ENCODE results near the gene AOAH.
A peak's percentile ranks its signal among the peaks of the same experiment; 100 is the strongest.
"Not testable (repeated sequence)": the region's sequence is repeated elsewhere in the genome, so short reads cannot be mapped to it uniquely, and the experiment has no call there.

AOAH gene

DNA sequence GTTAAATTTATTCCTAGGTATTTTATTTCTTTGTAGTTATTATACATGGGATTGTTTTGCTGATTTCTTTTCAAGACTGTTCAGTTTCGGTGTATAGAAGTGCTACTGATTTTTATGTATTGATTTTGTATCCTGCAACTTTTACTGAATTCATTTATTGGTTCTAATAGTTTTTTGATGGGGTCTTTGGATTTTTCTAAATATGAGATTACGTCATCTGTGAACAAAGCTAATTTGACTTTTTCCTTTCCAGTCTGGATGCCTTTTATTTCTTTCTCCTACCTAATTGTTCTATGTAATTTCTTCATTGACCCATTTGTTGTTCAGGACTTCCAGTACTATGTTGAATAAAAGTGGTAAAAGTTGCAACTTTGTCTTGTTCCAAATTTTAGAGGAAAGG is 5.8 kb upstream of the AOAH start:
- no peaks in the 10 kb centered on the region for H3K27me3 Mint-ChIP-seq
- peaks cover 28% of the 10 kb centered on the region for H3K9me3 Mint-ChIP-seq
- H3K36me3 Mint-ChIP-seq = peaks cover 19% of the 10 kb centered on the region
- no peak overlapping the region for H3K27ac Mint-ChIP-seq
- no peak overlapping the region for H3K4me3 Mint-ChIP-seq
- DNase-seq = no peak
- CTCF ChIA-PET = no interaction called here
- H3K4me1 Mint-ChIP-seq = peaks cover 35% of the 10 kb centered on the region

DNA sequence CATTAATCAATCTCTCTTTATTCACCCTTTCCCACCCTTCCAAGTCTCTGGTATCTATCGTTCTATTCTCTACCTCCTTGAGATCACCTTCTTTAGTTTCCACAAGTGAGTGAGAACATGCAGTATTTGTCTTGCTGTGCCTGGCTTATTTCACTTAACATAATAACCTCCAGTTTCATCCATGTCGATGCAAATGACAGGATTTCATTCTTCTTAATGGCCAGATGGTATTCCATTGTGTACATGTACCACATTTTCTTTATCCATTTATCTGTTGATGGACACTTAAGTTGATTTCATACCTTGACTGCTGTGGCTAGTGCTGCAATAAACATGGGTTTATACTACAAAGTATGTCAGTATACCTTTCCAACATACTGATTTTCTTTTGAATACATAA is 3.8 kb upstream of the AOAH start:
- CTCF ChIA-PET = no interaction called here
- H3K36me3 Mint-ChIP-seq = peaks cover 23% of the 10 kb centered on the region
- peaks cover 48% of the 10 kb centered on the region for H3K4me1 Mint-ChIP-seq

DNA sequence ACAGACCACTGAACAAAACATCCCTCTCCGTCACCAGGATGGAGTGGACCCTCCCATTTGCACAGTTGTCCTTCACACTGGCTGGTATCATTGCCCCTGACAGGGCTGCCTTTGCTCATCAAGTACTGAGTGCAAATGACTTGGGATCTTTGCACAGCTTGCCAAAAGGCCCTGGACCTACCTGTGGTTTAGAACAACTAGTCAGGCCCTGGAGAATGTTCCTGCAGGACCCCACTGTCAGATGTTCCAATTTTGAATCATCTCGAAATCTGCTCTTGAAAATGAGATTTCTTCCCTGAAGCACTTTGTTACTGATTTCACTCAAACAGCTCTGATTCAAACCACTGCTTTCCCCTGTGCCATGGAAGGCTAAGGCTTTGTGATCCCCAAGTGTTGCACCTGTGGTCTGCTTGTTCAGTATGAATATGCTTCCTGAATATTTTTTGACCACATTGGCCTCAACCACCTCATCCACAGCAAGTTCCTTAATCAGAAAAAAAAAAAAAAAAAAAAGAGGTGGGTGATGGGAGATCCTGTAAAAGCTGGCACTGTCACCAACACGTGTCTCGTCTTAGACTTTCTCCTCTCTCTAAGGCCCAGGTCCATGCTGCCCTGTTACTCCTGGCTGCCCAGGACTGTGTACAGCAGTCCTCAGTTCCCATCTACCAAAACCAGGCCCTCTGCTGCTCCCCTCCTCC is 2.7 kb upstream of the AOAH start:
- CTCF ChIA-PET = no interaction called here
- peaks cover 24% of the 10 kb centered on the region for H3K36me3 Mint-ChIP-seq
- H3K4me1 Mint-ChIP-seq = peaks cover 57% of the 10 kb centered on the region

More for the DNA sequence above, 3.8 kb upstream of the AOAH start:
- Mint-ChIP-seq H3K4me3 (no peak overlapping the region), H3K27me3 (no peaks in the 10 kb centered on the region), H3K9me3 (peaks cover 22% of the 10 kb centered on the region), H3K27ac (no peak overlapping the region)
- DNase-seq = no peak

DNA sequence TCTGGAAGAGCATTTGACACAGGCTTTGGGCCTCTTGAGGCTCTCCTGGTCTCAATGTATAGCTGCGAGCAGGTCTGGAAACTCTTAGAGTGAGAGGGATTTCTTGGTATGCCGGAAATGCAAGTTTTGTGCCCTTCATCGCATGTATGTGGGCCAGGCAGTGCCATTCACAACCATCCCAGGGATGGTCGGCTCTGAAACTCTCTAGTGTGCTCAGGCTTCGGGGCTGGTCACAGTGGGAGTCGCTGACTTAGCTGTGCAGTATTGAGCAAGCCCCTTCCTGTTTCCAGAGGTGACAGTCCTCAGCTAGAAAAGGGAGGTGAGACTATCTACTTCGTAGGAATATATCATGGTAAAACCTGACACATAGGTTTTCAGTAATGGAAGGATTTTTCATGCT is 2.0 kb upstream of the AOAH start:
- CTCF ChIA-PET = no interaction called here
- Mint-ChIP-seq H3K9me3 (peaks cover 12% of the 10 kb centered on the region), H3K27me3 (peaks cover 8% of the 10 kb centered on the region), H3K4me3 (no peak overlapping the region), H3K36me3 (peaks cover 26% of the 10 kb centered on the region), H3K4me1 (peaks cover 63% of the 10 kb centered on the region), H3K27ac (peak overlapping the region; percentile 29)
- DNase-seq = no peak

More for the DNA sequence above, 2.7 kb upstream of the AOAH start:
- DNase-seq = no peak
- Mint-ChIP-seq H3K4me3 (no peak overlapping the region), H3K27ac (no peak overlapping the region), H3K9me3 (peaks cover 17% of the 10 kb centered on the region), H3K27me3 (peaks cover 6% of the 10 kb centered on the region)

DNA sequence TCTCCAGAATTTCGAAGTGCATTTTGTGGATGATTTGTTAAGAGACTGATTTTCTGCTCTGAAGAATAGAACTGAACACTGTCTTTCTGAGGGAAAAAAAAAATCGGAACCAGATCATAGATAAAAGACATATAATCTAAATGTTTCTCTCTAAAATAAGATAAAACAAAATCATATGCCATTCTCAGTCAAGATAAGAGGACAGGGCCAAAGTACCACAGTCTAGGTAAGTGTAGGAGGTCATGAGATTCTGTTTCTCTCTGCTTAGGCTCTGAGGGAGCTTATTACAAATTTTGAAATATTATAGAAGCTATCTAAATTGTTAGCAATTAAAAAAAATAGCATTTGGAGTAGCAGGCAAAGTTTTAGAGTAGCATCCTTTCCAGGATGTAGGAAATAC is 702 bp upstream of the AOAH start:
- peak overlapping the region; percentile 90 for H3K27ac Mint-ChIP-seq
- no peak for DNase-seq
- H3K4me3 Mint-ChIP-seq = peak overlapping the region; percentile 76
- CTCF ChIA-PET = interaction anchor here (1.0 to 1.5 kb wide), 3 partner anchors 47 to 457 kb away, joined by 3 to 4 read pairs (median 3); no protein-coding TSS in a partner anchor
- H3K9me3 Mint-ChIP-seq = peaks cover 6% of the 10 kb centered on the region
- H3K36me3 Mint-ChIP-seq = peaks cover 18% of the 10 kb centered on the region
- H3K4me1 Mint-ChIP-seq = peaks cover 73% of the 10 kb centered on the region
- peaks cover 14% of the 10 kb centered on the region for H3K27me3 Mint-ChIP-seq

DNA sequence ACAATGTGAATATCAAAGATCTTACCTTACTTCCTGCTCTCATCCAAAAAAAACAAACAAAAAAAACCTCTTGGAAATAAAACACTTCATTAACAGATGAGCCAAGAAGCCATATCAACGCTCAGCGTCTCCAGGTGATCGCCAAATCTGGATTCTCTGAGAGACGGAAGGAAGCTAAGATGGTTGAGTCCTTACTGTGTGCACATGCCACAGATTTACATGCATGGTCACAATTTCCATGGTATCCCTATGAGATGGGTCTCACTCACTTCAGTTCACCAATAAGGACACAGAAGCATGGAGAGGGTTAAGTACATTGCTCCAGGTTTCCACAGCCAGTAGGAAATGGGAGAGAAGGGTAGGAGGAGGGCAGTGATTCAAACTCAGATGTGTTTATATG is 1.0 kb downstream of the AOAH start:
- Mint-ChIP-seq H3K27me3 (peaks cover 14% of the 10 kb centered on the region), H3K4me1 (peaks cover 73% of the 10 kb centered on the region), H3K36me3 (peaks cover 13% of the 10 kb centered on the region), H3K9me3 (no peaks in the 10 kb centered on the region), H3K27ac (peak overlapping the region; percentile 90), H3K4me3 (peak overlapping the region; percentile 76)
- CTCF ChIA-PET = no interaction called here
- DNase-seq = no peak

DNA sequence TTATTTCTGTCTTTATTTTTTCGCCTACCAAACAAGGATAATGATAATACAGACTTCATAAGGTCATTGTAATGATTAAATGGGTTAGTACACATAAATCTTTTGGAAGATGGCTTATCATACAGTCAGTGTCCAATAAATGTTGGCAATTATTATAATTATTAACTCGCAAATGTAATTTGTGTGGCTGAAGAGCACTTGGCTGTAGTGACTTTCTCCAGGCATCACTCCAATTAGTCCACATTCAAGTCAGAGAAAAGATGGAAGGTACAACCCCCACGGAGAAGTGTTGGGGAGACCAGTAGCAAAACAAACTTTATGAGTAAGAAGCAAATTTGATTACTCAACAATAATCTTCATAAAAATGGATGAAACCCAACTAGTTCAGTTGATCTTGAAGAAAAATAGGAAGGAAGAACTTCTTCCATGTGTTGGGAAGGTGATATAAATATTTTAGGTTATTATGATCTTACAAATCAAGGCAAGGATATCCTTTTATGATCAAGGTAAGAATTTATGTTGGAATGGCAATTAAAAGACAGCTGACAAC is 5.1 kb downstream of the AOAH start:
- H3K4me3 Mint-ChIP-seq = no peak overlapping the region
- H3K9me3 Mint-ChIP-seq = peaks cover 4% of the 10 kb centered on the region
- peaks cover 16% of the 10 kb centered on the region for H3K36me3 Mint-ChIP-seq
- CTCF ChIA-PET = no interaction called here
- peaks cover 14% of the 10 kb centered on the region for H3K27me3 Mint-ChIP-seq
- H3K27ac Mint-ChIP-seq = no peak overlapping the region
- DNase-seq = no peak
- H3K4me1 Mint-ChIP-seq = peaks cover 36% of the 10 kb centered on the region

DNA sequence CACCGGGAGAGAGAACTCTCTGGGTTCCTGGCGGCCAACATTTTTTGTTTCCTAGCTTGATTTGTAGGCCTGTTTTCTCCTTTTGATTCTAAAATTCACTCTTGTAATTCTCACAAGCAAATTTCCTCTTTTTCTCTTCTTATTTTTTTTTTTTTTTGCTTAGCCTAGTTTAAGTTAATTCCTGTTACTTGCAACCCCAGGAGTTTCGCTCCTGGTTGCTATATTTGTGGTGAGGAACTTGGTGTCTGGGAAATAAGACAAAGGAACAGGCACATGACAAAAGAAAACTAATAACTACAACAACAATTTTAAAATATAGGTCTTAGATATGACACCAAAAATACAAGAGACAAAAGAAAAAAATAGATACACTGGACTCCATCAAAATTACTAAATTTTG is 6.7 kb downstream of the AOAH start:
- H3K4me1 Mint-ChIP-seq = peaks cover 23% of the 10 kb centered on the region
- no peak for DNase-seq
- peaks cover 13% of the 10 kb centered on the region for H3K27me3 Mint-ChIP-seq
- H3K9me3 Mint-ChIP-seq = peaks cover 4% of the 10 kb centered on the region
- no peak overlapping the region for H3K4me3 Mint-ChIP-seq
- no peak overlapping the region for H3K27ac Mint-ChIP-seq
- H3K36me3 Mint-ChIP-seq = peaks cover 12% of the 10 kb centered on the region
- CTCF ChIA-PET = no interaction called here

DNA sequence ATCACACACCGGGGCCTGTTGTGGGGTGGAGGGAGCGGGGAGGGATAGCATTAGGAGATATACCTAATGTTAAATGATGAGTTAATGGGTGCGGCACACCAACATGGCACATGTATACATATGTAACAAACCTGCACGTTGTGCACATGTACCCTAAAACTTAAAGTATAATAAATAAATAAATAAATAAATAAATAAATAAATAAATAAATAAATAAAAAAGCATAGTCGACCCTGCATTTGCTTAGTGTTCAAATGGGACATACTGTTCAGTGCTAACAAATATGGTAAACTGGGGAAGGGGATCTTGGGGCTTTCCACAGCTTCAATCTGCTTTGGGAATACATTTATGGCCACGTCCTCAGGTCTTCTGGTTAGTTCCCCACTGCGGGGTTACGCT is 7.5 kb downstream of the AOAH start:
- H3K9me3 Mint-ChIP-seq, H3K27me3 Mint-ChIP-seq: not testable (repeated sequence)

DNA sequence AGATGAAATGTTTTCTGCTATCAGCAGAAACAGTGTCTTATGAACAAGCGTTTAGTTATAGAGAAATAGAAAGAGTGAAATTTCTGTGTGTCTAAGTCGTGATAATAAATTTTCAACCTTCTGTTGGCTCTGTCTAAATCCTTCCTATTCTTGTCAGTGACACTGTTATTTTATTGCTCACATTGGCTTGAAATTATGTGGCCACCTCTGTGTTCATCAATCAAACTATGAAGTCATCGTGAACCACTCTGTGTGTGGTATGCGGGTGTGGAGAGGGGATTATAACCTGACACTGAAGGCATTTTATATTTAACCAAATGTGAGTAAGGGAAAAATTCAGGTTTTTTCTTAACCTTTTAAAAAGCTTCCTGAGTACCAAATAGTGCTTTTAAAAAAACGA is 12.3 kb downstream of the AOAH start:
- Mint-ChIP-seq H3K9me3 (peaks cover 10% of the 10 kb centered on the region), H3K27me3 (peaks cover 6% of the 10 kb centered on the region), H3K4me3 (no peak overlapping the region), H3K36me3 (peaks cover 11% of the 10 kb centered on the region), H3K4me1 (peaks cover 7% of the 10 kb centered on the region), H3K27ac (no peak overlapping the region)
- DNase-seq = no peak
- CTCF ChIA-PET = no interaction called here

More for the DNA sequence above, 7.5 kb downstream of the AOAH start:
- H3K36me3 Mint-ChIP-seq, H3K4me3 Mint-ChIP-seq, CTCF ChIA-PET, DNase-seq, H3K27ac Mint-ChIP-seq: not testable (repeated sequence)
- H3K4me1 Mint-ChIP-seq = peaks cover 15% of the 10 kb centered on the region

DNA sequence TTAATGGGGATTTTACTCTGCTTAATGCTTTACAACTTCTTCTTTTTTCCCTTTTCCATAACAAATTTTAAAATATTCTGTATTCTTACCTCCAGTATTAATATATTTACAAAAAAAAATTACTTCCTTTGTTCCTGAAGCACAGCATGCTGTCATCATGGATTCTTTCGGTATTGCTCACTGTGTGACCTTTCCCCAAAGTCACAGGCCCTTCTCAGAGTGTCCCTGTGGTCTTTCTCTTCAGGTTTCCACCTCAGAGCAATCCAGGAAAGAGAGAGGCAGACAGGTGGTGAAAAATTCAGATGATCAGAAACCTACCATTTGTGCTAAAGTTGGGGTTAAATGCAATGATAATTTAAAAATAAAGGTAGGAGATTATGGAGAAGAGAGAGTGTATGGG is 13.0 kb downstream of the AOAH start:
- CTCF ChIA-PET = no interaction called here
- peaks cover 9% of the 10 kb centered on the region for H3K4me1 Mint-ChIP-seq
- peaks cover 6% of the 10 kb centered on the region for H3K27me3 Mint-ChIP-seq
- no peak overlapping the region for H3K27ac Mint-ChIP-seq
- H3K9me3 Mint-ChIP-seq = peaks cover 9% of the 10 kb centered on the region
- peaks cover 9% of the 10 kb centered on the region for H3K36me3 Mint-ChIP-seq
- H3K4me3 Mint-ChIP-seq = no peak overlapping the region
- no peak for DNase-seq

DNA sequence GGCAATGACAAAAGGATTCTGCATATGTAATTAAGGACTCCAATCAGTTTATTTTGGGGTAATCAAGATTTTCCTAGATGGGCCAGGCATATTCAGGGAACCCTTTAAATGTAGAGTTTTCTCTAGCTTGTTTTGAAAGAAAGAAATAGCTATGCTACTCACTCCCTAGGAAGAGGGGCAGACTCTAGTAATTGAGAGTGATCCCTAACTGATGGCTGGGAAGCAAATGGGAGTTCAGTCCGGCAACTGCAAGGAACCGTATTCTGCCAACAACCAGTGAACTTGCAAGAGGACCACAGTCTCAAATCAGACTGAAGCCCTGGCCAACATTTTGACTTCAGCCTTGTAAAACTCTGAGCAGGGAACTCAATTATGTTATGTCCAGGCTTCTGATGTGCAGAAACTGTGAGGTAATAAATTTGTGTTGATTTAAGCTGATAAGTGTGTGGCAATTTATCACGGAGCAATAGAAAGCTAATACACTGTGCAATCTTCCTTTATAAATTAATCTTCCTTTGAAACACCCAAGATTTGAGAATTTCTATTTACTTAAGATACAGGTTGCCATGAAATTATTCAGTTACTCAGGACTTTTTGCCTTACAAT is 14.0 kb downstream of the AOAH start:
- Mint-ChIP-seq H3K27me3 (peaks cover 6% of the 10 kb centered on the region), H3K4me1 (peaks cover 9% of the 10 kb centered on the region), H3K36me3 (peaks cover 15% of the 10 kb centered on the region), H3K27ac (no peak overlapping the region), H3K9me3 (peaks cover 16% of the 10 kb centered on the region), H3K4me3 (no peak overlapping the region)
- no peak for DNase-seq
- CTCF ChIA-PET = no interaction called here

DNA sequence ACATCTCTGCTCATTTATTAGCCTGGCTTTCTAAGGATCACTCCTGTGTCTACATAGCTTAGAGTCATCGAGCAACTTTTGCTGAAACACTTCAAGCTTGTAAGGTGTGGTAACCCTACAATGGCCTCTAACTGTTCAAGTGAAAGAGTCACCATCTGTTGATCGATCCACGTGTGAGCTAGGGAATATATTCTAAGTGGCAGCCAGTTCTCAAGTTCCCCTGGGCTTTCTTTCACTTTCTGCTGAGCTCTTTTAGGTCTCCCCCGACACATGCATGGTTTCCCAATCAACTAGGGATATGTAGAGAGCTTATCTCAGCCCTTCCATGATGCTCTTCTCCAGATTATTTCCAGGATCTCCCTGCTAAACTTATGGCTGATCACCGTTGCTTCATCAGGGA is 15.5 kb downstream of the AOAH start:
- H3K36me3 Mint-ChIP-seq = peaks cover 23% of the 10 kb centered on the region
- H3K27me3 Mint-ChIP-seq = peaks cover 6% of the 10 kb centered on the region
- no peak overlapping the region for H3K4me3 Mint-ChIP-seq
- no peak for DNase-seq
- peaks cover 9% of the 10 kb centered on the region for H3K4me1 Mint-ChIP-seq
- peaks cover 26% of the 10 kb centered on the region for H3K9me3 Mint-ChIP-seq
- CTCF ChIA-PET = no interaction called here
- no peak overlapping the region for H3K27ac Mint-ChIP-seq

DNA sequence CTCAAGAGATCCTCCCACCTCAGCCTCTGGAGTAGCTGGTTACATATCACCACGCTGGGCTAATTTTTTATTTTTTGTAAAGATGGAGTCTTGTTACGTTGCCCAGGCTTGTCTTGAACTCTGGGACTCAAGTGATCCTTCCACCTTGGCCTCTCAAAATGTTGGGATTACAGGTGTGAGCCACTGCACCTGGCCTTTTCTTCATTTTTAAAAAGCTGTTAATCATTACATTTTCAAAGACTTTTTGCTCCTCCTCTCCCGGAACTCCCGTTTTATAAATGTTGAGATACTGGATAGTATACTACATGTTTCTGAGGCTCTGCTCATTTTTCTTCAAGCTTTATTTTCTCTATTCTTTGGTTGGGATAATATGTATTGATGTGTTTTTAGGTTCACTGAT is 16.4 kb downstream of the AOAH start:
- peaks cover 6% of the 10 kb centered on the region for H3K27me3 Mint-ChIP-seq
- peaks cover 27% of the 10 kb centered on the region for H3K9me3 Mint-ChIP-seq
- peaks cover 27% of the 10 kb centered on the region for H3K36me3 Mint-ChIP-seq
- CTCF ChIA-PET = no interaction called here
- no peak for DNase-seq
- H3K27ac Mint-ChIP-seq = no peak overlapping the region
- peaks cover 9% of the 10 kb centered on the region for H3K4me1 Mint-ChIP-seq
- no peak overlapping the region for H3K4me3 Mint-ChIP-seq

DNA sequence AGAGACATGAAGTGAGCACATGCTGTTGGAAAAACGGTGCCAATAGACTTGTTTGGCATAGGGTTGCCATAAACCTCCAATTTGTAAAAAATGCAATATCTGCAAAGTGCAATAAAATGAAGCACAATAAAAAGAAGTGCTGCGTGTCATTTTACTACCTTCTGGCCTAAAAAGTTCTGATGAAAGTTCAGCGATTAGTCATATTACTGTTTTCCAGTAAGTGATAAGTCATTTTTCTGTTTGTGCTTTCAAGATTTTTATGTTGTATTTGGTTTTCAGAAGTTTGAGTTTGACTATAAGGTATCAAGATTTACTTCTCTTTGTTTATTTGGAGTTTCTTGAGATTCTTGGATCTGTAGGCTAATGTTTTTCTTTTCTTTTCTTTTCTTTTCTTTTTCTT is 16.8 kb downstream of the AOAH start:
- peaks cover 27% of the 10 kb centered on the region for H3K36me3 Mint-ChIP-seq
- peaks cover 9% of the 10 kb centered on the region for H3K4me1 Mint-ChIP-seq
- CTCF ChIA-PET = no interaction called here
- no peak overlapping the region for H3K4me3 Mint-ChIP-seq
- peaks cover 6% of the 10 kb centered on the region for H3K27me3 Mint-ChIP-seq
- H3K9me3 Mint-ChIP-seq = peaks cover 27% of the 10 kb centered on the region
- no peak for DNase-seq
- no peak overlapping the region for H3K27ac Mint-ChIP-seq
